CD4-positive, alpha-beta T cell treated with Interleukin-15 for 4 hours (primary cell): Measurements from ENCODE around the gene FAM43B.
A peak's percentile ranks its signal among the peaks of the same experiment; 100 is the strongest.

Experiments
- DNase-seq: peaks from one replicate; pipeline ENCODE4 v3.0.0-alpha.2; 2020; ENCODE audit warnings: low spot score

FAM43B gene

DNA sequence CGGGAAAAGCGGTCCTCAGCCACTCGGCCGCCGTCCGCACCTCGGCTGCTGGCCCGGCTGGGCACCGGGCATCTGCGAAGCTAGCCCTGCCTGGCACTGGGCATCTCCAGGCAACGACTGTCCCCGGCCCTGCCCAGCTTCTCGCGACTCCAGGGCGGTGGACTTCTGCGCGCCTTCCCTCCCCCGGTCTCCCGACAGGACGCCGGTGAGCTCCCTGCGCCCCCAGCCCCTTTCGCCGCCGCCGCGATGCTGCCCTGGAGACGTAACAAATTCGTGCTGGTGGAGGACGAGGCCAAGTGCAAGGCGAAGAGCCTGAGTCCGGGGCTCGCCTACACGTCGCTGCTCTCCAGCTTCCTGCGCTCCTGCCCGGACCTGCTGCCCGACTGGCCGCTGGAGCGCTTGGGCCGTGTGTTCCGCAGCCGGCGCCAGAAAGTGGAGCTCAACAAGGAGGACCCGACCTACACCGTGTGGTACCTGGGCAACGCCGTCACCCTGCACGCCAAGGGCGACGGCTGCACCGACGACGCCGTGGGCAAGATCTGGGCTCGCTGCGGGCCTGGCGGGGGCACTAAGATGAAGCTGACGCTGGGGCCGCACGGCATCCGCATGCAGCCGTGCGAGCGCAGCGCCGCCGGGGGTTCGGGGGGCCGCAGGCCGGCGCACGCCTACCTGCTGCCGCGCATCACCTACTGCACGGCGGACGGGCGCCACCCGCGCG, 514 bp downstream of the FAM43B start:
- no peak for DNase-seq

DNA sequence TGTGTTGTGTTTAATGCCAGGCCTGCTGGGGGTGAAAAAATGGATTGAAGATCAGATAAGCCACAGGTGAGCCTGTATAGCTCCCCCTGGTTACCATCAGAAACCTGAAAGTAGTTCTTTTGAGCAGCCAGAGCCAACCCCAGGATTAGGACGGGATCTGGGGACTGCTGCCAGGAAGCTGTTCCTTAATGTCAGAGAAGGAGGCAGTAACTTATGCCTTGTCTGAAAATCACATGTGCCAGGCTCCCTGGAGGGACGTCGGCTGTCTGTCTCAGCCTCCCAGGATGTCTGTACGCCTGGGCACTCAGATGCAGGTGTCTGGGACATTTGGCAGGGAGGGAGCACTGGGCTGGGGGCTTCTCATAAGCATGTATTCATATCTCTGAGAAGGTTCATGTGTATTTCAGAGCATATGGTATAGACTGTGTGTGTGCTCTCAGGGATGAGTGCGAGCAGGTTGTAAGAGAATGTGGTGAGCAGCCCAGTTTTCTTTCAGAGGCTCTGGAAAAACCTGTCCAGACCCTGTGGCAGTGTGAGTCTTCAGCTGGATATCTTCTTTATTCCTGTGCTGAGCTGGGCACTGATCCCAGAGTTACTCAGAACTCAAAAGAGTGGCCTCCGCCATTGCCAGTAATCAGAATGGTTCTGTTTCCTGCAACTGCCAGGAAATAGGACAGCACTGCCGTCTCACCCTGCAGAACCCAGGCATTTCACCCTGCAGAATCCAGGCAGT, 2.8 kb downstream of the FAM43B start:
- no peak for DNase-seq

DNA sequence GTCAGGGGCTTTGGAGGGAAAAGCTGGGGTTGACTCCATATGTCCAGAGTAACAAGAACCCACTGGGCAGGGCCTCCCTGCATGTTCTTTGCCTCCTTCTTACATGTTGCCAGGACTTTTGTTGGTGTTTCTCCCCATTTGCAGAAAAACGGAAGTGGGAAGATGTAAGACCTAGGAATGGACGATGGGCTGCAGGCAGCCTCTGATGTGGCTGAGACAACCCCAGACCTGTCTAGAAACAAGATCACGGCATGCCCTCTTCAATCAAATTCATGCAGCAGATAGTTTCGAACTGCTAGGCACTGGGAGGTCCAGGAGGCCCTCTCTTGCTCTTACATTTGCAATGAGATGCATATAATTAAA, 3.4 kb downstream of the FAM43B start:
- no peak for DNase-seq

DNA sequence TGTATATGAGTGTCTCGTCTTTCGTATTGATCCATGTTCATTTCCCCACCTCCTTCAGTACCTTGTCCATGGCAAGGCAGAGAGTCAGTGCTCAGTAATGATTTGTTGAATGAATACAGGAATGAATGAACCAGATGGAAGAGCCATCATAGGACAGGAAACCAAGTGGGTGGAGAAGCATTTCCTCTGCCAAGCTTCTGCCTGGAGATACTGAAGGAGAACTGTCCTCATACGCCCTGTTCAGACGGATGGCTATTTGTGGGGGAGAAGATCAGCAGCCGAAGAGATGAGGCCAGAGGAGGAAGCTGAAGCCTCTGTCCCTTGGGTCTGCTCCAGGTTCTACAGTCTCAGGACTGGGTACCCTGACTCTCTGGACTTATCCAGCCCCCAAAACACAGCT, 5.8 kb downstream of the FAM43B start:
- DNase-seq, result no peak

DNA sequence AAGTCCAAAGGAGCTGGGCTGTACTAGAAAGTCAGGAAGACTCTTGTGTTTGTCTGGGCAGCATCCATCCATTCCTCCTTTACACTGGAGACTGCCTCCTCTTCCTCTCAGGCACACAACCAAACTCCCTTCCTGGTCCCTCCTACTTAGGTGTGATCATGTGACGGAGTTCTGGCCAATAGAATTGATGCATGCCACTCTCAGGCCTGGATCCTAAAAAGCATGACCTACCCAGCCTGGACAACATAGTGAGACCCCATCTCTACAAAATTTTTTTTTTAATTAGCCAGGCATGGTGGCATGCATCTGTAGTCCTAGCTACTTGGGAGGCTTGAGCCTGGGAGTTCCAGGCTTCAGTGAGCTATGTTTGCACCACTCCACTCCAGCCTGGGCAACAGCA, 8.6 kb downstream of the FAM43B start:
- DNase-seq, result no peak

DNA sequence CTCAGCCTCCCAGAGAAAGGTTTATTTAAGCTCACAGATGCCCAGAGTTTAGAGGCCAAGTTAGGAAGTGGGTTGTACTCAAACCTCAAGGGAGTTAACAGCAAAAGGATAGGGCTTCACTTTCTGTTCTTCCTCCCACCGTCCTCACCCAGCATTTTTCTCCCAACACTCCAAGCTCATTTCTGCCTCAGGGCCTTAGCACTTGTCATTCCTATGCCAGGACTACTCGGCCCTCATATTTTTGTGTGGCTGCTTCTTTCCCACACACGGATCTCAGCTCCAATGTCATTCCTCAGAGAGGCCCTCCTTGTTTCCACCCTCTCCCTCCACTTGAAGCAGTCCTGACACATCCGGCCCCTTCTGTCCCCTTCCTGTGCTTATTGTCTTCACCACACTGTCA, 12.9 kb downstream of the FAM43B start:
- no peak for DNase-seq

DNA sequence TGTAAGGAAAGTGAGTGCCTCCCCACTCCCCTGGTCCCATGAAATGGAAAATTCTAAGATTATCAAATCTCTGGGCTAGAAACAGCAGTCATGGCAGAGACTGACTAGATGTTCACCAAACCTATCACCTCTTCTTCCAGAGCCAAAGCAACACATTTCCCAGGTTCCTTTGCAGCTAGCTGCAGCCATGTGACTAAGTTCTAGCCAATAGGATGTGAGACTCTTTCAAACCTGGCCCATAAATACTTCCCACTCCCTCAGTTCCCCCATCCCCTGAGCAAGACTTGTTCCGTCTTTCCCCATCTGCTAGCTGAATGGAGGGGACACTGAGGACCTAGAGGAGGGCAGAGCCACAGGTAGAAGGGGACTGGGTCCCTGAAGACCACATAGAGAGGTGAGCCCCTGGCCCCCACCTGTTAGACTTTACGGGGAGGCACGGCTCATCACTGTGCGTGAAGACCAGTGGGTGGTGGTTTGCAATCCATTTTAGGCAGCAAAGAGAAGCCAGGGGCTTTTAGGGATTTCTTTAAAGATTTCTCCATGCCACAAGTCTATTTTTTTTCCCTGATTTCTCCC, 17.2 kb downstream of the FAM43B start:
- no peak for DNase-seq

DNA sequence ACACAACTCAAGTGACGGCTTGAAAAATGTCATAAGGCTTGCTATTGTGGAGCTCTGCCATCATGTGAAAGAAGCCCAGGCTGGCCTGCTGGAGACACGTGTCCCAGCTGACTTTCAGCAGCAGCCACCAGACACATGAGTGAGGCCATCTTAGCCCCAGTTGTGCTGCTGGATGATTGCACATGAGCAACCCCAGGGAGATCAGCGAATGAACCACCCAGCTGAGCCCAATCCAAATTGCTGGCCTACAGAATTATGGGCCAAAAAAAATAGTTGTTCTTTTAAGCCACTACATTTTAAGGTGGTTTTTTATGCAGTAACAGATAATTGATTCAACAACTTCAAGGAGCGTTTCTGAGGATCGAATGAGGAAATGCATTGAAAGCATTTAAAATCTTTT, 19.1 kb downstream of the FAM43B start:
- no peak for DNase-seq

DNA sequence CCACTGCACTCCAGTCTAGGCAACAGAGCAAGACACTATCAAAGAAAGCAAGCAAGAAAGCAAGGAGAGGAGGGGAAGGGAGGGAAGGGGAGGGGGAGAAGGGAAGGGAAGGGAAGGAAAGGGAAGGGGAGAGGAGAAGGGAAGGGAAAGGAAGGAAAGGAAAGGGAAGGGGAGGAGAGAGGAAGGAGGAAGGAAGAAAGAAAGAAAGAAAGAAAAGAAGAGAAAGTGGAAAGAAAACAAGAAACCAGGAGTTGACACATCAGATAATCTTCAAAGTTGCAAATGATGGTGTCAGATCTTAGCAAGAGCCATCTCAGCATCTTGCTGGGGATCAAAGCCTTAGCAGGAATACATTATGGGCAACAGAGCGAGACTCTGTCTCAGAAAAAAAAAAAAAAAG, 21.6 kb downstream of the FAM43B start:
- DNase-seq, result no peak

DNA sequence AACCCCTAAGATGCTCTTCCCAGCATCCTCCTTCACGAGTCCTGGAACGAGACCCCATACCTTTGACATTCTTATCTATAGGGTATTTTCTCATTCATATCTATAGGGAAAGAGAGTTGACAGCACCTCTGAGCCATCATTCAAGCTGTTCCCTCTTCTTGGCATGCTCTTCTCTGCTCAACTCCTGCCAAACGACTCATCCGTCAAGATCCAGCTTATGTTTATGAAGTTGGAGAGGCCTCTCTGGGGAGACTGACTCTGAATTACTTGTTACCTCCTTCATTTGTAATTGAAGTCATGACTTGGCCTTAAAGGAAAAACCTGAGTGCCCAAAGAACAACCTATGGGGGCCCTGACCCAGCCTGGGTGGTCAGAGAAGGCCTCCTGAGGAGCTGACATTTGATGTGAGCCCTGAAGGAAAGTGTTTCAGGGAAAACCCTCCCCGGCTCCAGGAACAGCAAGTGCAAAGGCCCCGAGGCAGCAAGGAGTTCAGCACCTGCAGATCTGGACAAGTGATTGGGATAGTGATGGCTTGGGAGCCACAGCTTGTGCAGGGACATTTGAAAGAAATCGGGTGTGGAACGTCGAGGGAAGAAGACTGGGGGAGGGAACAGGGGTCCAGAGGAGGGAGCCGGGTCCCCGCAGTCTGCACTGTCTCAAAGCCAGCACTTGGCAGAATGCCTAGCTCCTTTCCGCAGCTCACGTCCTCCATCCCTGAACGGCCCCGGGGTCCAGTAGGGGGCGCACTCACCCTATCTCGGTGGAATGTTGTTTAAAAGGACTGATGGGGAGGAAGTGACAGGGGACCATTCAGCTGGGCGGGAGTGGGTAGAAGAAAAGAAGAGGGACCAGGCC, 22.5 kb downstream of the FAM43B start:
- DNase-seq, result peak; percentile 44

DNA sequence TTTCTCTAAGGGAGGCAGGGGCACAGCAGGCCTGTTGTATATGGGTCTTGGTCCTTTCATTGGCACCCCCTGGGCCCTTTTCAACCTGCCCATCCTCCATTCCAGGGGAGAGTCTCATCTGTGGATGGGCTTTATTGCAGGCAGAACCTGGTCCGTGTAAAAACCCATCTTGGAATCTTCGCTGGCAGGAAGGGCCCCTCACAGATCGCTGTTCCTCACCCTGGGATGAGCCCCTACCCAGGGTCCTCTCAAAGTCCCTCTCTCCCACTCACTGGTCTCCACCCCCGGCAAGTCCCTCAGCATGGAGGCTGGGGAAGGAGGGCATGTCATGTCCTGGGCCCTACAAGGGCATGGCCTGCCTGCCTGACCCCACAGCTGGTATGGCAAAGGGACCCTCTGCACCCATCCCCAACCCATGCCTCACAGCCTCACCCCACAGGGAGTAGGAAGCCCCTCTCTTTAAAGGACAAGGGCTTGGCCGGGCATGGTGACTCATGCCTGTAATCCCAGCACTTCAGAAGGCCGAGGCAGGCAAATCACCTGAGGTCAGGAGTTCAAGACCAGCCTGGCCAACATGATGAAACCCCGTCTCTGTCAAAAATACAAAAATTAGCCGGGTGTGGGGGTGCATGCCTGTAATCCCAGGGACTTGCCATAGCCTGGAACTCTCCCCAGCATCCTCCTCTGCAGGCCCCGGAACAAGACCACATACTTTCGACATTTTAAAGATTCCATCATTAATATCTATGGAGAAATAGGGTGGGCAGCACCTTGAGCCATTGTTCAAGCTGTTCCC, 23.4 kb downstream of the FAM43B start:
- no peak for DNase-seq

DNA sequence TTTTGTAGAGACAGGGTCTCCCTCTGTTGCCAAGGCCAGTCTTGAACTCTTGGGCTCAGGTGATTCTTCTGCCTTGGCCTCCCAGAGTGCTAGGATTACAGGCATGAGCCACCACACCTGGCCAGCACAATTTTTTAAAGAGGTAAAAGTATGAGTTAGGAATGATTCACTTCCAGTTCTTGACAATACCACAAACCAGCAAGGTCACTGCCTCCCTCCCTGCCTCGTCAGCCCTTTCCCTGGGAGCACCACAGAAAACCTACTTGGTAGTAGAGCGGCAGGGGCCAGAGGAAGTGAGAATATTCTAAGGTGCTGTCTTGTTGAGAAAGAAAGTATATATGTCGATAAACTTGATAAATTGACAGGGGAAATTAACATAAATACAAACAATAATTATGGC, 25.7 kb downstream of the FAM43B start:
- DNase-seq, result no peak

DNA sequence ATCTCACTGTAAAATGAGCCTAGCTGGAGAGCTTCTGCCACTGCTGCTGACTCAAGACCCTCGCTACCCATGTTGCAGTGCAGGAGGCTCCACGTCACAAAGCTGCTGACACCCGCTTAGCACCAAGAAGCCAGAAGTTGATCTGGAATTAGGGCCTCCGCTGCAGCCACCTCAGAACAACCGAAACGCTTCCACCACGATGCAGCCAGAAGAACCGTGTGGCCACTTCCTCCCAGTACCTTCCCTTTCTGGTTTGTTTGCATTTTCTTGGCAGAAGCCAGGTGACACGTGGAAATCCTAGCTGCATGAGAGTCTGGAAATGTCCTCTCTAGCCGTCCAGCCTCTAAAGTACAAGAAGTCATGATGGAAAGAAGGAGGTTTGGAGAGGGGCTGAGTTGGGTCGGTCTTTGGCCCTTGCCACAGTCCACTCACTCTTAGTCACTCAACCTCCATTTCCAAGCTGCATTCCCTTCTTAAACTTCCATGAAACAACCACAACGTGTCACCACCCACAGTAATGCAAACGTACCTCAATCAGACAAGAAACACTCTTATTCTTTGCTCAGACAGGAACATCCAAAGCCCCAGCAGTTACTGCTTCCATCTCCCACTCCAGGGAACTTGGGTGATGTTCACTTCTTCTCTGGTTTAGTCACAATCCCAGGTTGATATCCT, 26.5 kb downstream of the FAM43B start:
- DNase-seq, result no peak

DNA sequence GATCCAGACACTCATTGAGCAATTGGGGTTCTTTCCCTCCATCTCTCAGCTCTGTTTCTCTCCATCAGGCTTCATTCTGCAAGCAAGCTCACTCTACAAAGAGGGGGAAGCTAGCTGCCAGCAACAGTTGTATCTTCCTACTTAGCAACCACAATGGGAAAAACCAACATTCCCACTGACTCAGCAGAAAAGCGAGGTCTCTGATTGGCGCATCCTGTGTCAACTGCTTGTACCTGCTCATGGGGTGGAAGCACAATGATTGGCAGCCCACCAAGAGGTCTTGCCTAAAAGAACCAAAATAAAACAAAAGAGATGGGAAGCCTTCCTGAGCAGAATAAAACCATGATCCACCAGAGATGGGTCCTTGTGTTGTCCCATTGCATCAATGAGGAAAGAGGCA, 32.5 kb downstream of the FAM43B start:
- no peak for DNase-seq

DNA sequence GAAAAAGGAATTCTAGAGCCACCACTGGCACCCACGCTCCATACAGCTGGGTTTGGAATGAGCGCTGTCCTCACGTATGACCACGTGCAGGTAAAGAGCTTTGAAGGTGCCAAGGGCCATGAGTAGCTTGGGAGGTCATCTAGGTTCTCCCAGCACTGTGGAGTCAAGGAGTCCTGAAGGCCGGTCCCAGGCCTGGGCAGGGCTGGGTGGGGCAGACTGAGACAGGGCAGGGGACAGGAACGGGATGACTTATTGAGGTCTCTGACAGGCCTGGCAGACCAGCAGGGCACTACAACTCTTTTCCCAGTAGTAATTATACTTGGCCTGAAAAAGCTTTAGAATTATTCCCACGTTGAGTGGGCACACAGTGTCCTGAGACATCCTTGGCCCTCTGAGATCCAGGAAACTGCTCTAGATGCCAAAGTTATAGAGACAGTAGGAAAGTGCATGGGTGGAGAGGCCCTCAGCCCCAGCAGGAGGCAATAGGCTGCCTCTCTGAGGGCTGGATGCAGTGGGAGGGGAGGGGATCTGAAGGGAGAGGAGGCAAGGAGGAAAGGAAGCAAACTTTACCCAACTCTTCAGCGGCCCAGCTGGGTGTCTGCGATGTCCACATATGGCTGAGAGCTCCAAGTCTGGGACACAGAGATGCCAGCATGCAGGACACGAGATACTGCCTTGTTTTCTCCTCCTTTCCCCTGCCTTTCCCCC, 34.7 kb downstream of the FAM43B start:
- DNase-seq, result no peak

DNA sequence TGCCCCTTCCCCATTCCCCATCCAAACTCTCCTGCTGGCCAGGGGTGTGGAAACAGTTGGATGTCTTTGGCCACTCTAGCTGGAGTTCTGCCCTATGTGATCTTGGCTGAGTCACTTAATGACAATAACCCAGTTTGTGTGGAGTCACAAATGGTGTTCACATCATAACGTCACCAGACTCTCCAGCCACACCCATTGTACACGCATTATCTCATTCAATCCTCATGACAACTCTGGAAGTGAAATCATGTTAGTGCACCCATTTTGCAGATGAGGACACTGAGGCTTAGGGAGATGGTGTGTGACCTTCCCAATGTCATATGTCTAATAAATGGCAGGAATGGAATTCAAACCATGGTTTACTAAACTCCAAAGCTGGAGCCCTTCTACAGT, 35.3 kb downstream of the FAM43B start:
- no peak for DNase-seq

DNA sequence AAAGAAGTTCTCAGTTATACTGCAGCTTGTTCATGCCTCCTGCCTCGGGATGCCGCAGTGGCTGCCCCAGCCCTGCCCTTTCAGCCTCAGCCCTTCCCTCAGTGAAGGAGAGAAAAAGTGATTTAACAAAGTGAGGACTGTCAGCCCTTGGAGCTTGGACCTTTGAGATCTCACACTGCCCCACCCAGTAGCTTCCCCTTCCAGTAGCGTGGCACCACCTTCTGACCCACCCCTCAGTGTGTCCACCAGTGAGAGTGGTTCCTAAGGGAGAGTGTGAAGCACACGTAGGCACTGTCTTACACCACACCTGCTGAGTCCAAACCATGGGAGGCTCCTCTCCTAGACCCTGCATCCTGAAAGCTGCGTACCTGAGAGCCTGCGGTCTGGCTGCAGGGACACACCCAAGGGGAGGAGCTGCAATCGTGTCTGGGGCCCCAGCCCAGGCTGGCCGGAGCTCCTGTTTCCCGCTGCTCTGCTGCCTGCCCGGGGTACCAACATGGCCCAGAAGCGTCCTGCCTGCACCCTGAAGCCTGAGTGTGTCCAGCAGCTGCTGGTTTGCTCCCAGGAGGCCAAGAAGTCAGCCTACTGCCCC, 36.4 kb downstream of the FAM43B start, which contains the start of gene CDA:
Gene CDA (plus strand): TSS at position 464 of the 592 bp plus-strand sequence. CDS start 33 bp downstream, at position 497.
- no peak for DNase-seq

DNA sequence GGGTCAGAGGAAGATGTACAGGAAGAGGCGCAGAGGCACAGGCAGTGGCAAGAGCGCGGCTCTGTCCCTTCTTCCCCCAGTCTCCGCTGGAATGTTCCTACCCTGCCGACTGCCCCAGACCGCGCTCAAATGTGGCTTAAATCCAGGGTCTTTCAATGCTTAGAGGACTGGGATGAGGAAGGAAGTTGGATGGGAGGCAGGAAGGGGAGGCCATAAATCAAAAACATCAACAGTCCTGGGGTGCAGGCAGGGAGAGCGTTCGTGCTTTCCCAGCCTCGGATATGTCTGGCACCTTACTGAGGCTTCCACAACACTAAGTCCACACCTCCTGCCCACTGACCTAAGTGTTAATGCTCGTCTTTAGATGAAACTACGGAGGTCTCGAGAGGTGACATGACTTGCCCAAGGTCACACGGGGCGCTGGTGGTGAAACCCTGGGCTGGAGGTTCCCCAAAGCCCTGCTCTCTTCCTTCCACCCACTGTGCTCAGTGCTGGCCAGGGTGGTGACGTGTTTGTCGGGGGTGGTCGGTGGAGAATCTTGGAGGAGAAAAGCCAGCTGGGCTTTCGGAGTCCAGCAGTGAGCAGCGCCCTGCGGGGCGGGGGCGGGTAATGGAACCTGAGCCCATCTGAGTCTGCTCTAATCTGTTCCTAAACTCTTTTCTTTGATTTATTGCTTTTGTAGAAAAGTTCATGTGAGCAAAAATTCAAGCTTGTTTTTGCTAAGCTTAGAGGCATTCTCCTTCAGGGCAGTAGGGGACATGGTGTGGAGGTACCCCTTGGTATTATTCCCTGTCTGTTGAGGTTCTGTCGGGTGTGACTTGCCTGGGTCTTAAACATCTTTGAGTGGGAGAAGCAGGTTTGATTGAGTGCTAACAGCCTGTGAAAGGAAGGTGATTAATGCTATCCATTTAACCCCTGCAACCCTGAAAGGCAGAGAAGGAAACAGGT, 37.2 kb downstream of the FAM43B start:
- DNase-seq, result no peak

DNA sequence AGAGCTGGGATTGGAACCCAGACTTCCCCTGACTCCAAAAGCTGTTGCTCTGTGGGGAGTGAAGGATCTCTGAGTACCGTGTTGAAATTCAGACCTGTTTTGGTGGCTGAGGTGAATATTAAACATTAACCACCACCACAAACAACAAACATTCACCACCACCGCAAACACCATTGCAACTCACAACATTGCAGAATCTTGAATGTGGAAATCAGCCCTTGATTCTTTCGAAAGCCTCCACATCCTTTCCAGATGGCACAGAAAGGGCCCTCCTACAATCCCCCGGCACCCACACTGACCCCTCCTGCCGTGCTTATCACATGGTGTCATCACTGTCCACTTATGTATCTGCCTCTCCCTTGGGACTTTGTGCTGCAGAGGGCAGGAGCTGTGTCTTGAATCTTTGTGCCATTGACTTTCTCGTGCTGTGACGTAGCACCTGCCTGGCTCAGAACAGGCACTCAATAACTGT, 38.0 kb downstream of the FAM43B start:
- no peak for DNase-seq
